CD4-positive, alpha-beta T cell (primary cell): ENCODE data around the gene IL6R. TPM values are rescaled to one million over a fixed set of nuclear protein-coding genes. Genes with fewer than 3 reads are reported as not detected.

Experiments used
- ATAC-seq: fragments of 200-7000 bp; cut with Tn5 transposase; one replicate; pipeline ENCODE4 v1.10.0; 2022; ENCODE audit warnings: mild to moderate bottlenecking; ENCODE audit not compliant: poor library complexity
- CTCF ChIA-PET: fragments of 350-600 bp; sonication (Branson Sonifier 250); formaldehyde crosslinking; loops from one replicate; lab custom pipeline; 2021; ENCODE audit warnings: antibody characterized with exemption, inconsistent platforms; lab: Charles Lee
- POLR2A ChIA-PET: fragments of 350-600 bp; sonication (Branson Sonifier 250); formaldehyde crosslinking; loops from one replicate; lab custom pipeline; 2021; ENCODE audit warnings: antibody characterized with exemption, inconsistent platforms; lab: Charles Lee
- DNase-seq, 14 experiments: peaks; one replicate each; pipeline ENCODE4 v3.0.0-alpha.2; 2013 to 2020; ENCODE audit warnings: mixed read lengths in 2 of 14
- H3K27ac ChIP-seq, 2 donors: one replicate each; pipeline versions ENCODE4 v1.5.1 to v1.7.0; 2013; ENCODE audit warnings: low read length in 2 of 2, low read depth in 1 of 2, mild to moderate bottlenecking in 1 of 2
- H3K27me3 ChIP-seq, 2 experiments: 1 replicate in 1 of 2; 2 replicates in 1 of 2; pipeline versions ENCODE4 v1.6.1 to v1.7.0; 2013; ENCODE audit warnings: low read length in 2 of 2, control low read depth in 1 of 2, mild to moderate bottlenecking in 1 of 2, moderate library complexity in 1 of 2; ENCODE audit not compliant: insufficient read depth in 2 of 2, control insufficient read depth in 1 of 2
- H3K36me3 ChIP-seq: one replicate; pipeline ENCODE4 v1.6.1; 2013; ENCODE audit warnings: low read length, control low read depth; ENCODE audit not compliant: insufficient read depth
- H3K4me1 ChIP-seq: one replicate; pipeline ENCODE4 v1.6.1; 2013; ENCODE audit warnings: low read length, control low read depth; ENCODE audit not compliant: insufficient read depth
- H3K4me3 ChIP-seq: one replicate; pipeline ENCODE4 v1.5.1; 2013; ENCODE audit warnings: mild to moderate bottlenecking, low read length, moderate library complexity
- H3K9me3 ChIP-seq, 2 experiments: 1 replicate in 1 of 2; 2 replicates in 1 of 2; pipeline versions ENCODE4 v1.6.1 to v1.7.0; 2013; ENCODE audit warnings: low read length in 2 of 2, mild to moderate bottlenecking in 2 of 2, control low read depth in 1 of 2, moderate library complexity in 1 of 2; ENCODE audit not compliant: control insufficient read depth in 1 of 2, insufficient read depth in 1 of 2
- H3K27ac Mint-ChIP-seq: one replicate; pipeline ENCODE4 v1.8.0; 2020; ENCODE audit warnings: mixed read lengths
- H3K27me3 Mint-ChIP-seq: one replicate; pipeline ENCODE4 v1.8.0; 2021; ENCODE audit warnings: mixed read lengths
- H3K36me3 Mint-ChIP-seq: one replicate; pipeline ENCODE4 v1.8.0; 2021; ENCODE audit warnings: low read depth, mixed read lengths
- H3K4me1 Mint-ChIP-seq: one replicate; pipeline ENCODE4 v1.8.0; 2021; ENCODE audit warnings: low read depth, mixed read lengths
- H3K4me3 Mint-ChIP-seq: one replicate; pipeline ENCODE4 v1.8.0; 2020; ENCODE audit warnings: mild to moderate bottlenecking, mixed read lengths
- H3K9me3 Mint-ChIP-seq: one replicate; pipeline ENCODE4 v1.8.0; 2020; ENCODE audit warnings: mixed read lengths
- CTCF ChIP-seq: fragments of 200-600 bp; IDR thresholded peaks from one replicate; pipeline ENCODE4 v1.8.0; 2022; ENCODE audit warnings: antibody characterized with exemption, mild to moderate bottlenecking
- intact Hi-C, 2 experiments: fragments of 100-400 bp; cut with DNase I in 1 of 2; cut with micrococcal nuclease in 1 of 2; formaldehyde crosslinking; loops; one replicate each; pipeline versions ENCODE4 v1.15.1 to v1.9.0; 2023 to 2025; cut with DNase I, micrococcal nuclease
- total RNA-seq, 174 experiments: library from RNA in 2 of 174; stranded (reverse) in 2 of 174; gene quantifications; one replicate each; pipeline ENCODE4 v1.2.3 and lab custom pipeline; 2021 to 2026

Gene IL6R
- total RNA-seq, 2 experiments from 2014 or later, result 31.7 to 35.0 TPM

- CTCF ChIA-PET, result no interaction called here
- TF ChIP-seq CTCF, result no peak
- ATAC-seq (no peak), DNase-seq (no peak)
- Histone ChIP-seq H3K4me3 (no peak overlapping the region), H3K4me1 (peaks cover 55% of the 10 kb centered on the region), H3K36me3 (peaks cover 73% of the 10 kb centered on the region), H3K9me3 (no peaks in the 10 kb centered on the region), H3K27me3 (no peaks in the 10 kb centered on the region), H3K27ac (no peak overlapping the region)
- H3K4me3 Mint-ChIP-seq, result no peak overlapping the region
- no peaks in the 10 kb centered on the region for H3K9me3 Mint-ChIP-seq
- peaks cover 54% of the 10 kb centered on the region for H3K4me1 Mint-ChIP-seq
- no peaks in the 10 kb centered on the region for H3K27me3 Mint-ChIP-seq
- POLR2A ChIA-PET, result interaction anchor here (1.4 to 9.6 kb wide), 2 partner anchors 17 to 29 kb away, joined by 5 to 86 read pairs; no protein-coding TSS in a partner anchor
- intact Hi-C loops, result no loop called here
- H3K36me3 Mint-ChIP-seq, result peaks cover 91% of the 10 kb centered on the region
- peak overlapping the region; percentile 69 for H3K27ac Mint-ChIP-seq
Measured at GRCh38 chr1:154436433-154436832, 31.3 kb downstream of the IL6R start.

- Histone ChIP-seq H3K27me3 (no peaks in the 10 kb centered on the region), H3K9me3 (no peaks in the 10 kb centered on the region), H3K4me3 (no peak overlapping the region), H3K4me1 (peaks cover 71% of the 10 kb centered on the region), H3K27ac (peak overlapping the region in 1 of 2 donors; percentile 32), H3K36me3 (peaks cover 71% of the 10 kb centered on the region)
- Mint-ChIP-seq H3K9me3 (no peaks in the 10 kb centered on the region), H3K4me1 (peaks cover 64% of the 10 kb centered on the region), H3K36me3 (peaks cover 90% of the 10 kb centered on the region), H3K4me3 (peak overlapping the region; percentile 79), H3K27ac (peak overlapping the region; percentile 94), H3K27me3 (no peaks in the 10 kb centered on the region)
- intact Hi-C loops, result loop anchor here (2.0 to 5.0 kb wide), 3 partner anchors 33 to 37 kb away; partner anchors contain the start of gene IL6R (in 1 of the 2)
- ChIA-PET CTCF (interaction anchor here (0.9 to 1.9 kb wide), 4 partner anchors 16 to 105 kb away, joined by 3 to 6 read pairs (median 4); no protein-coding TSS in a partner anchor), POLR2A (interaction anchor here (0.7 to 9.6 kb wide), 8 partner anchors 20 to 144 kb away, joined by 3 to 86 read pairs (median 10); no protein-coding TSS in a partner anchor)
- TF ChIP-seq CTCF, result no peak
- DNase-seq (no peak), ATAC-seq (no peak)
Measured at GRCh38 chr1:154440036-154440804, 35.1 kb downstream of the IL6R start.

GRCh38 chr1:154441241-154441888 lies 36.2 kb downstream of the IL6R start:
- DNase-seq, result peak in 1 of 14 experiments; percentile 53
- peaks cover 75% of the 10 kb centered on the region for H3K4me1 Mint-ChIP-seq
- ChIA-PET POLR2A (interaction anchor here (0.8 to 9.6 kb wide), 9 partner anchors 9 to 107 kb away, joined by 3 to 86 read pairs (median 5); no protein-coding TSS in a partner anchor), CTCF (interaction anchor here (1.5 kb wide), 2 partner anchors 19 to 22 kb away, joined by 3 to 4 read pairs; no protein-coding TSS in a partner anchor)
- Histone ChIP-seq H3K27me3 (no peaks in the 10 kb centered on the region), H3K4me1 (peaks cover 77% of the 10 kb centered on the region), H3K36me3 (peaks cover 70% of the 10 kb centered on the region), H3K27ac (peak overlapping the region; percentile 72 to 75), H3K9me3 (no peaks in the 10 kb centered on the region), H3K4me3 (peak overlapping the region; percentile 20)
- intact Hi-C loops, result loop anchor here (2.0 to 5.0 kb wide), 3 partner anchors 34 to 36 kb away; partner anchors contain the start of gene IL6R (in 1 of the 2)
- peaks cover 87% of the 10 kb centered on the region for H3K36me3 Mint-ChIP-seq
- H3K27ac Mint-ChIP-seq, result peak overlapping the region; percentile 94
- H3K27me3 Mint-ChIP-seq, result no peaks in the 10 kb centered on the region
- no peaks in the 10 kb centered on the region for H3K9me3 Mint-ChIP-seq
- TF ChIP-seq CTCF, result no peak
- peak; percentile 73 for ATAC-seq
- H3K4me3 Mint-ChIP-seq, result peak overlapping the region; percentile 81
